Caco-2 (cell line): ENCODE results near the gene RPN2. TPM values are rescaled to one million over a fixed set of nuclear protein-coding genes. Genes with fewer than 3 reads are reported as not detected.

Experiments used
- BruUV-seq: library from RNA; stranded (reverse); fragments of 400-500 nt; replicated peaks from 2 replicates; lab custom pipeline; 2021; lab: Mats Ljungman, UMichigan
- CTCF ChIA-PET: fragments of 300-600 bp; sonication (Branson Sonifier 250); formaldehyde crosslinking; loops from one replicate; lab custom pipeline; 2022; ENCODE audit warnings: antibody characterized with exemption; lab: Charles Lee
- POLR2A ChIA-PET: fragments of 300-600 bp; sonication (Branson Sonifier 250); formaldehyde crosslinking; loops from one replicate; lab custom pipeline; 2022; ENCODE audit warnings: antibody characterized with exemption; lab: Charles Lee
- DNase-seq, 2 experiments: peaks; one replicate each; pipeline versions ENCODE4 v3.0.0 to v3.0.0-alpha.2; 2020 to 2022
- H3K27me3 ChIP-seq: replicated peaks from 2 replicates; pipeline ENCODE4 v1.6.0; 2011; ENCODE audit warnings: low read length; ENCODE audit not compliant: control insufficient read depth, insufficient read depth
- H3K36me3 ChIP-seq: 2 replicates; pipeline ENCODE4 v1.5.1; 2011; ENCODE audit warnings: low read length; ENCODE audit not compliant: control insufficient read depth, insufficient read depth
- H3K4me1 ChIP-seq: fragments of 250-450 bp; sonication (Bioruptor Pico); 2 replicates; pipeline ENCODE4 v1.5.1; 2020; ENCODE audit warnings: mild to moderate bottlenecking
- H3K4me3 ChIP-seq: 2 replicates; pipeline ENCODE4 v1.5.1; 2011; ENCODE audit warnings: low read depth, mild to moderate bottlenecking, control low read depth, low read length
- H3K9me3 ChIP-seq: fragments of 250-450 bp; sonication (Bioruptor Pico); 2 replicates; pipeline ENCODE4 v1.5.1; 2020; ENCODE audit warnings: mild to moderate bottlenecking, moderate library complexity
- H3K27ac Mint-ChIP-seq: one replicate; pipeline ENCODE4 v1.8.0; 2022; ENCODE audit warnings: mixed read lengths; ENCODE audit not compliant: unreplicated experiment
- H3K27me3 Mint-ChIP-seq: one replicate; pipeline ENCODE4 v1.8.0; 2022; ENCODE audit warnings: mixed read lengths; ENCODE audit not compliant: insufficient read depth, unreplicated experiment
- H3K36me3 Mint-ChIP-seq: one replicate; pipeline ENCODE4 v1.8.0; 2022; ENCODE audit warnings: mild to moderate bottlenecking, mixed read lengths; ENCODE audit not compliant: insufficient read depth, unreplicated experiment
- H3K4me1 Mint-ChIP-seq: one replicate; pipeline ENCODE4 v1.8.0; 2022; ENCODE audit warnings: low read depth, mixed read lengths; ENCODE audit not compliant: unreplicated experiment
- H3K4me3 Mint-ChIP-seq: one replicate; pipeline ENCODE4 v1.8.0; 2022; ENCODE audit warnings: mild to moderate bottlenecking, moderate library complexity, mixed read lengths; ENCODE audit not compliant: unreplicated experiment
- H3K9me3 Mint-ChIP-seq: one replicate; pipeline ENCODE4 v1.8.0; 2022; ENCODE audit warnings: mixed read lengths; ENCODE audit not compliant: unreplicated experiment
- CTCF ChIP-seq, 2 experiments: fragments of 200-600 bp in 1 of 2; IDR thresholded peaks; 1 replicate in 1 of 2; 2 replicates in 1 of 2; pipeline versions ENCODE4 v1.5.1 to v1.8.0; 2011 to 2022; ENCODE audit warnings: antibody characterized with exemption in 1 of 2, control low read depth in 1 of 2, inconsistent platforms in 1 of 2, low read depth in 1 of 2, low read length in 1 of 2, mild to moderate bottlenecking in 1 of 2, moderate library complexity in 1 of 2; ENCODE audit not compliant: insufficient read depth in 1 of 2, severe bottlenecking in 1 of 2, unreplicated experiment in 1 of 2
- intact Hi-C: fragments of 100-400 bp; cut with micrococcal nuclease; formaldehyde crosslinking; loops from one replicate; pipeline ENCODE4 v1.10.0; 2022; ENCODE audit not compliant: unreplicated experiment
- total RNA-seq: library from RNA; stranded (reverse); gene quantifications from 2 replicates; pipeline ENCODE4 v1.2.3, GENCODE V29; 2022

Gene RPN2
- total RNA-seq, 1 experiment from 2014 or later = 838 TPM

DNA sequence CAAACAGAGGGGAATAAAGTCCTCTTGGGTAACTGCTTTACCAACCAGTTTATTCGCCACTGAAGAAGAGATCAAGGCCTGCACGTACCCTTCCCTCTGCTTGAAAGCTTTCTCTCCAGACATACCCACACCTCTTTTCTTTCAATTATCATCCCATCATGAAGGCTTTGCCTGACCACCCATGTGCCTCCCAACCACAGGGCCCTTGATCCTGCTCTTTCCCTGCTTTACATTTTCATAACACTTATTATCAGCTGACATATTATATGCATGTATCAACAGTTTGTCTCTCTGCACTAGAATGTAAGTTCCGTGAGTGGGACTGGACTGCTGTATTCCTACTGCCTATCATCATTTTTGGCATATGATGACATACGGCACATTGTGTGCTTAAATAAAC is 20.9 kb upstream of the RPN2 start:
- Mint-ChIP-seq H3K27ac (no peak overlapping the region), H3K4me1 (peaks cover 12% of the 10 kb centered on the region), H3K9me3 (no peaks in the 10 kb centered on the region), H3K4me3 (no peak overlapping the region), H3K36me3 (no peaks in the 10 kb centered on the region), H3K27me3 (peaks cover 6% of the 10 kb centered on the region)
- Histone ChIP-seq H3K4me1 (0 out of 2 replicates have a peak, but pooled peaks cover 6% of the 10 kb centered on the region), H3K36me3 (no peaks in the 10 kb centered on the region), H3K4me3 (no peak overlapping the region), H3K27me3 (no peaks in the 10 kb centered on the region), H3K9me3 (no peaks in the 10 kb centered on the region)
- ChIA-PET POLR2A (interaction anchor here (0.7 kb wide), 1 partner anchor 21 kb away, joined by 3 read pairs; the partner anchor contains the start of genes MROH8 and RPN2), CTCF (no interaction called here)
- intact Hi-C loops = no loop called here
- BruUV-seq = no TSS peak
- no peak for TF ChIP-seq CTCF (IDR thresholded peaks at IDR 0.05; ENCODE audit: insufficient read depth in 1 of 2, low read depth in 1 of 2, low read length in 1 of 2, severe bottlenecking in 1 of 2, unreplicated experiment in 1 of 2)
- DNase-seq = no peak

DNA sequence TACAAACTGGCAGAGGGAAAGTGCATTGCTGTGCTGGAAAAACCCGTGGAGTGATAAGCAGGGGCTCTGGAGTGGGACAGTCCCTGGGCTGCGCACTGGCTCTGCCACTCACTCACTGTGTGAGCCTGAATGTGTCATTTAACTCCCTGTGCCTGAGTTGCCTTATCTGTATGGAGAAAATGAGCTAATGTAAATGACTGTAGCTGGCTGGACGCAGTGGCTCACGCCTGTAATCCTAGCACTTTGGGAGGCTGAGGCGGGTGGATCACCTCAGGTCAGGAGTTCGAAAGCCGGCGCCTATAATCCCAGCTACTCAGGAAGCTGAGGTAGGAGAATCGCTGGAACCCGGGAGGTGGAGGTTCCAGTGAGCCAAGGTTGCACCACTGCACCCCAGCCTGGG is 18.4 kb upstream of the RPN2 start:
- ChIA-PET CTCF (interaction anchor here (0.6 kb wide), 1 partner anchor 35 kb away, joined by 3 read pairs; no protein-coding TSS in a partner anchor), POLR2A (no interaction called here)
- H3K27ac Mint-ChIP-seq = no peak overlapping the region
- no peaks in the 10 kb centered on the region for H3K9me3 ChIP-seq
- BruUV-seq = no TSS peak
- peaks cover 14% of the 10 kb centered on the region for H3K27me3 Mint-ChIP-seq
- no peak for DNase-seq
- no peaks in the 10 kb centered on the region for H3K36me3 ChIP-seq
- no peak overlapping the region for H3K4me3 Mint-ChIP-seq
- no peaks in the 10 kb centered on the region for H3K36me3 Mint-ChIP-seq
- H3K27me3 ChIP-seq = no peaks in the 10 kb centered on the region
- H3K4me1 Mint-ChIP-seq = peaks cover 6% of the 10 kb centered on the region
- no peaks in the 10 kb centered on the region for H3K9me3 Mint-ChIP-seq
- H3K4me3 ChIP-seq = no peak overlapping the region
- intact Hi-C loops = no loop called here
- 0 out of 2 replicates have a peak, but pooled peaks cover 6% of the 10 kb centered on the region for H3K4me1 ChIP-seq
- no peak for TF ChIP-seq CTCF (IDR thresholded peaks at IDR 0.05; ENCODE audit: insufficient read depth in 1 of 2, low read depth in 1 of 2, low read length in 1 of 2, severe bottlenecking in 1 of 2, unreplicated experiment in 1 of 2)

DNA sequence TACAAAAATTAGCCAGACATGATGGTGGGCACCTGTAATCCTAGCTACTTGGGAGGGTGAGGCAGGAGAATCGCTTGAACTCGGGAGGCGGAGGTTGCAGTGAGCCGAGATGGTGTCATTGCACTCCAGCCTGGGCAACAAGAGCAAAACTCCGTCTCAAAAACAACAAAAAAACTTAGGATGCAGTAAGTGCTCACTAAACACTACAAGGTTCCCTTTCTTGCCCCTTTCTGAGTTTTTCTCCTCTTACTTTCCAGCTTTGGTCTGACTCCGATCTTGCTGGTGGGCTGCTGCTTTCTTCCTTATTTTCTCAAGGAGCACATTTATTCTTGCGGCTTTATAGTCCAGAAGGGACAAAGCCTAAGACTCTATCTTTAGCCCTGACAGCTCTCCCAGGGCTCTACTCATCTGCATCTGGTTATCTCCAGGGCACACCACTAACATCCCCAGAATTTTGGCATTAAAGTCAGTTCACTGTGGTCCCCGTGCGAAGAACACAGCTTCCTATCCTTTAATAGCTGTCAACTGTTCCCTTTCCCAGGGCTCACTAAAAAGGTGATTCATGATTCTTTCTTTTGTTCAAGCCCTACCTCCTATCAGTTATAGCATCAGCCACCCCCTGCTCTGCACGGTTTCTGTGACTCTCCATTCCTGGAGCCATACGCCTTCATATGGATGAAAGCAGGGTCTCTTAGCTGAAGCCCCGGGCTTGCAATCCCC is 17.1 kb upstream of the RPN2 start:
- ChIA-PET CTCF (no interaction called here), POLR2A (no interaction called here)
- peaks cover 16% of the 10 kb centered on the region for H3K27me3 Mint-ChIP-seq
- no peaks in the 10 kb centered on the region for H3K4me1 Mint-ChIP-seq
- Histone ChIP-seq H3K9me3 (no peaks in the 10 kb centered on the region), H3K27me3 (no peaks in the 10 kb centered on the region), H3K4me1 (no peaks in the 10 kb centered on the region), H3K36me3 (no peaks in the 10 kb centered on the region), H3K4me3 (no peak overlapping the region)
- BruUV-seq = no TSS peak
- intact Hi-C loops = no loop called here
- no peaks in the 10 kb centered on the region for H3K9me3 Mint-ChIP-seq
- no peak overlapping the region for H3K4me3 Mint-ChIP-seq
- H3K36me3 Mint-ChIP-seq = no peaks in the 10 kb centered on the region
- TF ChIP-seq CTCF (IDR thresholded peaks at IDR 0.05; ENCODE audit: insufficient read depth in 1 of 2, low read depth in 1 of 2, low read length in 1 of 2, severe bottlenecking in 1 of 2, unreplicated experiment in 1 of 2) = no peak
- no peak overlapping the region for H3K27ac Mint-ChIP-seq
- DNase-seq = no peak
